ENCODE results near the gene OR51A7.
"Not testable (repeated sequence)": the region's sequence is repeated elsewhere in the genome, so short reads cannot be mapped to it uniquely, and the experiment has no call there.

Gene OR51A7, protein sequence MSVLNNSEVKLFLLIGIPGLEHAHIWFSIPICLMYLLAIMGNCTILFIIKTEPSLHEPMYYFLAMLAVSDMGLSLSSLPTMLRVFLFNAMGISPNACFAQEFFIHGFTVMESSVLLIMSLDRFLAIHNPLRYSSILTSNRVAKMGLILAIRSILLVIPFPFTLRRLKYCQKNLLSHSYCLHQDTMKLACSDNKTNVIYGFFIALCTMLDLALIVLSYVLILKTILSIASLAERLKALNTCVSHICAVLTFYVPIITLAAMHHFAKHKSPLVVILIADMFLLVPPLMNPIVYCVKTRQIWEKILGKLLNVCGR

GRCh38 chr11:4903484-4903883 is at the start of gene OR51A7:
OR51A7 (plus strand) TSS chr11:4903783; CDS start chr11:4907370, 3,587 bp downstream.
- no peak for TF ChIP-seq CTCF (IDR thresholded peaks at IDR 0.05; ENCODE audit: borderline replicate concordance, insufficient read depth, low read depth, low read length)
- H3K4me3 ChIP-seq (ENCODE audit: low read depth, low read length), result no peak within 1 kb of the TSS

DNA sequence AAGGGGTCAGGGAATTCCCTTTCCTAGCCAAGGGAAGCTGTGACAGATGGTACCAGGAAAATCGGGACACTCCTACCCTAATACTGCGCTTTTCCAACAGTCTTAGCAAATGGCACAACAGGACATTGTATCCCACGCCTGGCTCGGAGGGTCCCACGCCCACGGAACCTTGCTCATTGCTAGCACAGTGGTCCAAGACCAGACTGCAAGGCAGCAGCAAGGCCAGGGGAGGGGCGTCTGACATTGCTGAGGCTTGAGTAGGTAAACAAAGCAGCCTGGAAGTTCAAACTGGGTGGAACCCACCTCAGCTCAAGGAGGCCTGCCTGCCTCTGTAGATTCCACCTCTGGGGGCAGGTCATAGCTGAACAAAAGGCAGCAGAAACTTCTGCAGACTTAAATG is 49.3 kb upstream of the OR51A7 start:
- not testable (repeated sequence) for H3K4me3 ChIP-seq (ENCODE audit: low read depth, low read length)

GRCh38 chr11:4862447-4863236 is 40.9 kb upstream of the OR51A7 start:
- no peak for TF ChIP-seq CTCF (IDR thresholded peaks at IDR 0.05; ENCODE audit: borderline replicate concordance, insufficient read depth, low read depth, low read length)
- no peak overlapping the region for H3K4me3 ChIP-seq (ENCODE audit: low read depth, low read length)

- TF ChIP-seq CTCF (IDR thresholded peaks at IDR 0.05; ENCODE audit: borderline replicate concordance, insufficient read depth, low read depth, low read length), result no peak
- no peak overlapping the region for H3K4me3 ChIP-seq (ENCODE audit: low read depth, low read length)
Measured at GRCh38 chr11:4863876-4864275, 39.7 kb upstream of the OR51A7 start.

DNA sequence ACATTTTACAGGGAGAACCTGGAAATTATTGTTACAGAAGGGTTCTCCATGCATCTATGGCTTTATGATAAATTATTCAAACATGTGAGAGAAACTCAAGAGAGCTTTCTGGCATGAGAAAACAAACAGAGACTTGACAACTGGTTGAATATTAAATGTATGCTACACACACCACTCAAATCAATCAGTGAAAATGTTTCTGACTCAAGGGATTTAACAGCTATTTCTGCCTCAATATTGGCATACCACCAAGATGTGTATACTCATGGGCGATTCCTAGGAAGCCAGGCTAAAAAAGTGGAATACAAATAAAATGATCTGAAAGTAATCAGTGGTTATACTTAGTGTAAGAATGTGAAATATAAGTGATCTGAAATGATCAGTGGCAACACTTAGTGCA is 37.7 kb upstream of the OR51A7 start:
- H3K4me3 ChIP-seq (ENCODE audit: low read depth, low read length), result no peak overlapping the region
- TF ChIP-seq CTCF (IDR thresholded peaks at IDR 0.05; ENCODE audit: borderline replicate concordance, insufficient read depth, low read depth, low read length), result no peak

GRCh38 chr11:4881188-4881587 is 22.4 kb upstream of the OR51A7 start:
- H3K4me3 ChIP-seq (ENCODE audit: low read depth, low read length), result no peak overlapping the region
- TF ChIP-seq CTCF (IDR thresholded peaks at IDR 0.05; ENCODE audit: borderline replicate concordance, insufficient read depth, low read depth, low read length), result no peak

- TF ChIP-seq CTCF (IDR thresholded peaks at IDR 0.05; ENCODE audit: borderline replicate concordance, insufficient read depth, low read depth, low read length), result no peak
- no peak within 1 kb of the TSS for H3K4me3 ChIP-seq (ENCODE audit: low read depth, low read length)
Measured at GRCh38 chr11:4881860-4882500, 21.6 kb upstream of the OR51A7 start, which contains the start of gene OR51T1. OR51T1 (plus strand) TSS chr11:4881900; CDS start chr11:4881900, 0 bp downstream.

Measured in GM12875 (cell line).